A549 (cell line): ENCODE data around the gene CLSTN2. TPM values are rescaled to one million over a fixed set of nuclear protein-coding genes. Genes with fewer than 3 reads are reported as not detected.

Experiments
- ATAC-seq, 2 experiments: fragments of 200-7000 bp in 1 of 2; fragments of >200 bp in 1 of 2; cut with Nextera tagmentation in 1 of 2; cut with Tn5 transposase in 1 of 2; 3 replicates each; pipeline versions ENCODE4 v1.8.0 to v1.9.1; 2018 to 2020; ENCODE audit warnings: mild to moderate bottlenecking in 1 of 2, moderate library complexity in 1 of 2
- CTCF ChIA-PET: fragments of 300-600 bp; sonication (Branson Sonifier 250); formaldehyde crosslinking; extraction: SDS; loops from one replicate; lab custom pipeline; 2021; ENCODE audit warnings: antibody characterized with exemption, inconsistent platforms; lab: Yijun Ruan, JAX
- POLR2A ChIA-PET: fragments of 350-600 bp; formaldehyde crosslinking; extraction: SDS; loops from one replicate; lab custom pipeline; 2021; ENCODE audit warnings: antibody characterized with exemption, inconsistent platforms; lab: Yijun Ruan, JAX
- DNase-seq, 2 experiments: peaks; one replicate each; pipeline versions ENCODE4 v3.0.0 to v3.0.0-alpha.2; 2011 to 2016; ENCODE audit warnings: low read depth in 1 of 2, low spot score in 1 of 2
- FAIRE-seq: peaks from 2 replicates; lab custom pipeline; 2011; peaks lifted over from hg19 to GRCh38; lab: Jason Lieb, UNC
- H3K27ac ChIP-seq, 2 experiments: fragments of >200 bp; sonication (Bioruptor Twin); formaldehyde crosslinking; 3 replicates each; pipeline ENCODE4 v1.5.1; 2016 to 2017
- H3K4me1 ChIP-seq: fragments of >200 bp; sonication (Bioruptor Twin); formaldehyde crosslinking; 3 replicates; pipeline ENCODE4 v1.6.1; 2016
- H3K4me2 ChIP-seq: fragments of >200 bp; sonication (Bioruptor Twin); formaldehyde crosslinking; 3 replicates; pipeline ENCODE4 v1.6.1; 2016
- H3K4me3 ChIP-seq: fragments of >200 bp; sonication (Bioruptor Twin); formaldehyde crosslinking; 3 replicates; pipeline ENCODE4 v1.5.1; 2016
- H3K9me3 ChIP-seq: fragments of >200 bp; sonication (Bioruptor Twin); formaldehyde crosslinking; 3 replicates; pipeline ENCODE4 v1.6.1; 2016
- BHLHE40 ChIP-seq: IDR thresholded peaks from 2 replicates; pipeline ENCODE4 v1.6.1; 2012; ENCODE audit warnings: low read depth, low read length, inconsistent platforms
- CEBPB ChIP-seq, 2 experiments: fragments of >200 bp in 1 of 2; sonication (Bioruptor Twin) in 1 of 2; formaldehyde crosslinking in 1 of 2; IDR thresholded peaks; 2 replicates each; pipeline ENCODE4 v1.6.1; 2012 to 2016
- CHD4 ChIP-seq: fragments of 200-600 bp; sonication (generic); IDR thresholded peaks from 2 replicates; pipeline ENCODE4 v1.6.1; 2016; ENCODE audit warnings: antibody characterized with exemption, mild to moderate bottlenecking, borderline replicate concordance
- EHMT2 ChIP-seq: fragments of 200-600 bp; sonication (generic); IDR thresholded peaks from 2 replicates; pipeline ENCODE4 v1.6.1; 2016; ENCODE audit warnings: antibody characterized with exemption, low read depth, mild to moderate bottlenecking, moderate library complexity
- ESRRA ChIP-seq: fragments of 150-350 bp; IDR thresholded peaks from 2 replicates; pipeline ENCODE4 v1.6.1; 2014; ENCODE audit warnings: mild to moderate bottlenecking, low read length, borderline replicate concordance
- GATA3 ChIP-seq: IDR thresholded peaks from 2 replicates; pipeline ENCODE4 v1.6.1; 2012; ENCODE audit warnings: borderline replicate concordance
- JUN ChIP-seq, 2 experiments: fragments of >200 bp; sonication (Bioruptor Twin); formaldehyde crosslinking; IDR thresholded peaks; 2 replicates in 1 of 2; 3 replicates in 1 of 2; pipeline ENCODE4 v1.6.1; 2016 to 2017
- MAZ ChIP-seq: fragments of 150-350 bp; IDR thresholded peaks from 2 replicates; pipeline ENCODE4 v1.6.1; 2014; ENCODE audit warnings: antibody characterized with exemption, low read depth, low read length, borderline replicate concordance
- MYC ChIP-seq: IDR thresholded peaks from 2 replicates; pipeline ENCODE4 v1.6.1; 2012; ENCODE audit warnings: mild to moderate bottlenecking, inconsistent platforms, low read length, improper control_type of control experiment, borderline replicate concordance
- NFE2L2 ChIP-seq: fragments of 150-350 bp; conservative IDR thresholded peaks from 2 replicates; pipeline ENCODE4 v1.6.1; 2014; ENCODE audit warnings: low read length
- NR3C1 ChIP-seq: fragments of >200 bp; sonication (Bioruptor Twin); formaldehyde crosslinking; IDR thresholded peaks from 3 replicates; pipeline ENCODE4 v1.6.1; 2017
- PHF8 ChIP-seq: fragments of 200-600 bp; sonication (generic); IDR thresholded peaks from 2 replicates; pipeline ENCODE4 v1.6.1; 2016; ENCODE audit warnings: low read depth, mild to moderate bottlenecking, antibody characterized with exemption, moderate library complexity, borderline replicate concordance
- POLR2A ChIP-seq: IDR thresholded peaks from 2 replicates; pipeline ENCODE4 v1.6.1; 2012; ENCODE audit warnings: mild to moderate bottlenecking, low read length
- RAD21 ChIP-seq, 2 experiments: fragments of >200 bp in 1 of 2; sonication (Bioruptor Twin) in 1 of 2; formaldehyde crosslinking in 1 of 2; IDR thresholded peaks in 1 of 2; conservative IDR thresholded peaks in 1 of 2; 2 replicates in 1 of 2; 3 replicates in 1 of 2; pipeline ENCODE4 v1.6.1; 2012 to 2018; ENCODE audit warnings: inconsistent platforms in 1 of 2
- RFX5 ChIP-seq: fragments of 450-650 bp; IDR thresholded peaks from 2 replicates; pipeline ENCODE4 v1.7.1; 2014; ENCODE audit warnings: antibody characterized with exemption, mild to moderate bottlenecking, moderate library complexity
- RNF2 ChIP-seq: fragments of 200-600 bp; sonication (generic); IDR thresholded peaks from 2 replicates; pipeline ENCODE4 v1.6.1; 2016; ENCODE audit warnings: low read depth, mild to moderate bottlenecking, antibody characterized with exemption, moderate library complexity, borderline replicate concordance
- SREBF2 ChIP-seq: fragments of 450-650 bp; IDR thresholded peaks from 2 replicates; pipeline ENCODE4 v1.6.1; 2014; ENCODE audit warnings: mild to moderate bottlenecking, moderate library complexity
- TFCP2L1 ChIP-seq: fragments of 250-450 bp; sonication (Bioruptor Pico); IDR thresholded peaks from 2 replicates; pipeline ENCODE4 v1.5.0; 2021; ENCODE audit warnings: mild to moderate bottlenecking
- USF2 ChIP-seq: fragments of 450-650 bp; IDR thresholded peaks from 2 replicates; pipeline ENCODE4 v1.6.1; 2014; ENCODE audit warnings: antibody characterized with exemption
- ZC3H11A ChIP-seq: fragments of 450-650 bp; IDR thresholded peaks from 2 replicates; pipeline ENCODE4 v1.6.1; 2014; ENCODE audit warnings: antibody characterized with exemption, mild to moderate bottlenecking
- WGBS: methylation state at CpG from one replicate; pipeline ENCODE4 v1.1.6; 2017; ENCODE audit errors: missing lambda C conversion rate; 5-methylcytosine and 5-hydroxymethylcytosine counted together
- polyA plus RNA-seq, 4 experiments: library from polyadenylated mRNA; depleted of rRNA in 3 of 4; stranded (reverse); fragments of >200 nt; fragmentation: RNase III in 1 of 4; extraction: RNeasy Plus Mini Kit Qiagen cat#74134 plus additional on column Dnase treatment in 1 of 4; gene quantifications; 2 replicates in 3 of 4; 3 replicates in 1 of 4; pipeline ENCODE4 v1.2.3, GENCODE V29; 2011 to 2017
- TF ChIP-seq, protein P1 (sequence below): fragments of 250-450 bp; sonication (Bioruptor Pico); IDR thresholded peaks from 2 replicates; pipeline ENCODE4 v1.5.0; 2021; ENCODE audit warnings: mild to moderate bottlenecking, moderate library complexity, borderline replicate concordance
- TF ChIP-seq, protein P2 (sequence below): fragments of 250-450 bp; sonication (Bioruptor Pico); IDR thresholded peaks from 2 replicates; pipeline ENCODE4 v1.5.0; 2020; ENCODE audit warnings: low read depth, mild to moderate bottlenecking, moderate library complexity
- TF ChIP-seq, protein P3 (sequence below): fragments of >200 bp; sonication (Bioruptor Twin); formaldehyde crosslinking; IDR thresholded peaks from 2 replicates; pipeline ENCODE4 v1.6.1; 2016
- TF ChIP-seq, protein P4 (sequence below): fragments of 200-600 bp; sonication (generic); IDR thresholded peaks from 2 replicates; pipeline ENCODE4 v1.6.1; 2016; ENCODE audit warnings: antibody characterized with exemption, mild to moderate bottlenecking, moderate library complexity
- TF ChIP-seq, protein P5 (sequence below): fragments of 150-350 bp; IDR thresholded peaks from 2 replicates; pipeline ENCODE4 v1.6.1; 2014; ENCODE audit warnings: low read depth, mild to moderate bottlenecking, low read length

CLSTN2 gene
- polyA plus RNA-seq, 2 of the 4 experiments (the other 2 are of a cell fraction), result 0.03 to 0.04 TPM

- ChIA-PET POLR2A (no interaction called here), CTCF (no interaction called here)
- TF ChIP-seq TFCP2L1 (no peak), SREBF2 (no peak), EHMT2 (no peak), ESRRA (no peak)
- Histone ChIP-seq H3K4me1 (no peaks in the 10 kb centered on the region), H3K9me3 (no peaks in the 10 kb centered on the region), H3K4me2 (no peak overlapping the region), H3K27ac (no peak overlapping the region), H3K4me3 (no peak overlapping the region)
- FAIRE-seq, result no peak
- DNase-seq, result no peak
- no peak for ATAC-seq
- 63% methylated on average over 2 of the region's 2 CpGs for WGBS
These were observed 662.8 kb downstream of the CLSTN2 start for GRCh38 chr3:140597792-140598191.

GRCh38 chr3:140599009-140599408 is 664.0 kb downstream of the CLSTN2 start:
- FAIRE-seq (no peak), DNase-seq (no peak), ATAC-seq (no peak)
- Histone ChIP-seq H3K27ac (no peak overlapping the region), H3K9me3 (no peaks in the 10 kb centered on the region), H3K4me2 (no peak overlapping the region), H3K4me1 (no peaks in the 10 kb centered on the region), H3K4me3 (no peak overlapping the region)
- ChIA-PET POLR2A (no interaction called here), CTCF (interaction anchor here (1.2 kb wide), 1 partner anchor 12 kb away, joined by 3 read pairs; no protein-coding TSS in a partner anchor)
- TF ChIP-seq JUN (IDR thresholded peaks at IDR 0.05), result no peak
- TF ChIP-seq PHF8, result no peak
- TF ChIP-seq ESRRA, result no peak
- TF ChIP-seq, protein P1, sequence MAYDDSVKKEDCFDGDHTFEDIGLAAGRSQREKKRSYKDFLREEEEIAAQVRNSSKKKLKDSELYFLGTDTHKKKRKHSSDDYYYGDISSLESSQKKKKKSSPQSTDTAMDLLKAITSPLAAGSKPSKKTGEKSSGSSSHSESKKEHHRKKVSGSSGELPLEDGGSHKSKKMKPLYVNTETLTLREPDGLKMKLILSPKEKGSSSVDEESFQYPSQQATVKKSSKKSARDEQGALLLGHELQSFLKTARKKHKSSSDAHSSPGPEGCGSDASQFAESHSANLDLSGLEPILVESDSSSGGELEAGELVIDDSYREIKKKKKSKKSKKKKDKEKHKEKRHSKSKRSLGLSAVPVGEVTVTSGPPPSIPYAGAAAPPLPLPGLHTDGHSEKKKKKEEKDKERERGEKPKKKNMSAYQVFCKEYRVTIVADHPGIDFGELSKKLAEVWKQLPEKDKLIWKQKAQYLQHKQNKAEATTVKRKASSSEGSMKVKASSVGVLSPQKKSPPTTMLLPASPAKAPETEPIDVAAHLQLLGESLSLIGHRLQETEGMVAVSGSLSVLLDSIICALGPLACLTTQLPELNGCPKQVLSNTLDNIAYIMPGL (CRISPR knock-in tag), result no peak

DNA sequence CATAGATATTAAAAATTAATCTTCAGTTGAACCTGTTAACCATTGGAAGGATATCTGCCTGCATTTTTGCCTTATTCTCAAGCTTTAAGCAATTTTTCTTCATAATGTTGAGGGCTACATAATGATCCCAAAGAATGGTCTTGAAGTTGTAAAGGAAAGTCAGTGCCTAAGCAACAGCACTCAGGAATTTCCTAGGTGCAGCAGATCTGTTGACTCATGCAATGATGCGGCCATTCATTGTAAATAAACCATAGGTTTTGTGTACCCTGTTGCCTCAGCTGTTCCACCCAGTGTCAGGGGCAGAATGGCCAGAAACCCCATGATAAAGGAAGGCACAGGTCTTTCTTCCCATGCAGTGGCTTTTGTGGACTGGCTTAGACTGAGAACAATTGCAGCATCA is 664.5 kb downstream of the CLSTN2 start:
- H3K4me2 ChIP-seq, result no peak overlapping the region
- ATAC-seq, result no peak
- DNase-seq, result no peak
- FAIRE-seq, result no peak
- 0% methylated on average over 1 of the region's 1 CpG for WGBS
- CTCF ChIA-PET, result interaction anchor here (1.2 kb wide), 1 partner anchor 13 kb away, joined by 3 read pairs; no protein-coding TSS in a partner anchor
- no peaks in the 10 kb centered on the region for H3K9me3 ChIP-seq
- H3K4me1 ChIP-seq, result no peaks in the 10 kb centered on the region
- H3K27ac ChIP-seq, result no peak overlapping the region
- POLR2A ChIA-PET, result no interaction called here
- H3K4me3 ChIP-seq, result no peak overlapping the region
- TF ChIP-seq POLR2A (no peak), RAD21 (conservative IDR thresholded peaks at IDR 0.05 in 1 of 2, IDR thresholded peaks at IDR 0.05 in 1 of 2) (no peak), RNF2 (no peak), BHLHE40 (no peak), MAZ (no peak), GATA3 (no peak), RFX5 (no peak), NR3C1 (no peak), MYC (no peak), CEBPB (IDR thresholded peaks at IDR 0.05) (no peak), NFE2L2 (no peak), JUN (IDR thresholded peaks at IDR 0.05) (no peak), USF2 (no peak), CHD4 (no peak), ZC3H11A (no peak)
- TF ChIP-seq, protein P2, sequence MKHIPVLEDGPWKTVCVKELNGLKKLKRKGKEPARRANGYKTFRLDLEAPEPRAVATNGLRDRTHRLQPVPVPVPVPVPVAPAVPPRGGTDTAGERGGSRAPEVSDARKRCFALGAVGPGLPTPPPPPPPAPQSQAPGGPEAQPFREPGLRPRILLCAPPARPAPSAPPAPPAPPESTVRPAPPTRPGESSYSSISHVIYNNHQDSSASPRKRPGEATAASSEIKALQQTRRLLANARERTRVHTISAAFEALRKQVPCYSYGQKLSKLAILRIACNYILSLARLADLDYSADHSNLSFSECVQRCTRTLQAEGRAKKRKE (CRISPR knock-in tag), result no peak
- TF ChIP-seq, protein P3, sequence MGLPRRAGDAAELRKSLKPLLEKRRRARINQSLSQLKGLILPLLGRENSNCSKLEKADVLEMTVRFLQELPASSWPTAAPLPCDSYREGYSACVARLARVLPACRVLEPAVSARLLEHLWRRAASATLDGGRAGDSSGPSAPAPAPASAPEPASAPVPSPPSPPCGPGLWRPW, result no peak
- TF ChIP-seq, protein P4, sequence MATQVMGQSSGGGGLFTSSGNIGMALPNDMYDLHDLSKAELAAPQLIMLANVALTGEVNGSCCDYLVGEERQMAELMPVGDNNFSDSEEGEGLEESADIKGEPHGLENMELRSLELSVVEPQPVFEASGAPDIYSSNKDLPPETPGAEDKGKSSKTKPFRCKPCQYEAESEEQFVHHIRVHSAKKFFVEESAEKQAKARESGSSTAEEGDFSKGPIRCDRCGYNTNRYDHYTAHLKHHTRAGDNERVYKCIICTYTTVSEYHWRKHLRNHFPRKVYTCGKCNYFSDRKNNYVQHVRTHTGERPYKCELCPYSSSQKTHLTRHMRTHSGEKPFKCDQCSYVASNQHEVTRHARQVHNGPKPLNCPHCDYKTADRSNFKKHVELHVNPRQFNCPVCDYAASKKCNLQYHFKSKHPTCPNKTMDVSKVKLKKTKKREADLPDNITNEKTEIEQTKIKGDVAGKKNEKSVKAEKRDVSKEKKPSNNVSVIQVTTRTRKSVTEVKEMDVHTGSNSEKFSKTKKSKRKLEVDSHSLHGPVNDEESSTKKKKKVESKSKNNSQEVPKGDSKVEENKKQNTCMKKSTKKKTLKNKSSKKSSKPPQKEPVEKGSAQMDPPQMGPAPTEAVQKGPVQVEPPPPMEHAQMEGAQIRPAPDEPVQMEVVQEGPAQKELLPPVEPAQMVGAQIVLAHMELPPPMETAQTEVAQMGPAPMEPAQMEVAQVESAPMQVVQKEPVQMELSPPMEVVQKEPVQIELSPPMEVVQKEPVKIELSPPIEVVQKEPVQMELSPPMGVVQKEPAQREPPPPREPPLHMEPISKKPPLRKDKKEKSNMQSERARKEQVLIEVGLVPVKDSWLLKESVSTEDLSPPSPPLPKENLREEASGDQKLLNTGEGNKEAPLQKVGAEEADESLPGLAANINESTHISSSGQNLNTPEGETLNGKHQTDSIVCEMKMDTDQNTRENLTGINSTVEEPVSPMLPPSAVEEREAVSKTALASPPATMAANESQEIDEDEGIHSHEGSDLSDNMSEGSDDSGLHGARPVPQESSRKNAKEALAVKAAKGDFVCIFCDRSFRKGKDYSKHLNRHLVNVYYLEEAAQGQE, result no peak
- TF ChIP-seq, protein P5, sequence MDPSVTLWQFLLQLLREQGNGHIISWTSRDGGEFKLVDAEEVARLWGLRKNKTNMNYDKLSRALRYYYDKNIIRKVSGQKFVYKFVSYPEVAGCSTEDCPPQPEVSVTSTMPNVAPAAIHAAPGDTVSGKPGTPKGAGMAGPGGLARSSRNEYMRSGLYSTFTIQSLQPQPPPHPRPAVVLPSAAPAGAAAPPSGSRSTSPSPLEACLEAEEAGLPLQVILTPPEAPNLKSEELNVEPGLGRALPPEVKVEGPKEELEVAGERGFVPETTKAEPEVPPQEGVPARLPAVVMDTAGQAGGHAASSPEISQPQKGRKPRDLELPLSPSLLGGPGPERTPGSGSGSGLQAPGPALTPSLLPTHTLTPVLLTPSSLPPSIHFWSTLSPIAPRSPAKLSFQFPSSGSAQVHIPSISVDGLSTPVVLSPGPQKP, result no peak
